ENCODE results near the gene ANXA2.

Gene ANXA2

DNA sequence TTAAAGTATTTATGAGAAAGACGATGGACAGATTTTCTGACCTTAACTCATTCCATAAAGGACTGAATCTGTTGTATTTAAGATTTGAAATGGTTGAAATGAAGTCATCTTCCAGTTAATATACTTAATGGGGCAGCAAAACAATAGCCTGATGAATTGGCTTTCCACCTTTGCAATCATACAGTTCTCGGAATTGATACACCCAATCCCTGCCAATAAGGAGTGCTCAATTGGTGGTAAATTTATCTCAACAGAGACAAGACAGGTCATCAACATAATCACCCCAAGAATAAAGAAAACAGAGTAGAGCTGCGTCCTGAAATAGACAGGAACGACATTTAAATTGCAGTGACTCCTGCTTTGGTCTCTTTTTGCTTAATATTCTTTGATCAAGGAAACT is 11.2 kb downstream of the ANXA2 start:
- DNase-seq = no peak

DNA sequence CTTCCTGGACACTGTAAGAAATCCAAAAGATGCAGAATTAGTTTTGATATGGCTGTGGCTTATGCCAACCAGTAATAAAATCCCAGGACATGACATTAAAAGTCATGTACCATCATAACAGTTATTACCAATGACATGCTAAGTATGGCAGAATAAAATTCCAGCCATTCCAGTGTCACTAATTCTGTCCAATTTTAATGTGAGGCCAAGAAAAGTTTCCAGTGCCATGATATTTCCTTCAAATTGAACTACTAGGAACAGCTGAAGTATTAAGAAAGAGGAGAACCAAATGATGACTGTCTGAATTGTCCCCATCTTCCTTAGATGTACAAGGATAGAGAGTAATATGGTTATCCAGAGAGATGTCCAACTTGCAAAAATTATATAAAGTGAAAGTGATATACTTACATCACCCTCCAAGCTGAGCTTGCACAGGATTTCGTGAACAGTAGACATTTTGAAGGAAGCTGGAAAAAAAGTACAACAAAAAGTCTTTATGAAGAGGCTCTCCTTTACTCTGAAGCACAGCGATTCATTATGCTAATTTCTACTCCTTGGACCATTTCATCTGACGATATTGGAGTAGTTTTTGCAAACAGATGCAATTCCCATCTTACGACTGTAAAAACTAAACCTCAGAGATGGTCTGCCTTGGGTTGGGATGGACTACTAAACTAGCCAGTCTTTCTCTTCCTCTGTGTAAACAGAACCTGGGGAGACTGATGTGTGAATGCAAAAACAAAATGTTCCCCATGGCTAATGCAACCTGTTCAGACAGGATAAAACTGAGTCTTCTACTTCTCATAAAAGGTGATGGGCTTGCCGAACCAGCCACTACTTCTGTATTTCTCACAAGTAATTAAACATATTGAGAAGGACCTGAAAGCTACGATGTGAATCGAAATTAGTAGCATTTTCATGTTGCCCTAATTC is 11.9 kb downstream of the ANXA2 start:
- DNase-seq = no peak

DNA sequence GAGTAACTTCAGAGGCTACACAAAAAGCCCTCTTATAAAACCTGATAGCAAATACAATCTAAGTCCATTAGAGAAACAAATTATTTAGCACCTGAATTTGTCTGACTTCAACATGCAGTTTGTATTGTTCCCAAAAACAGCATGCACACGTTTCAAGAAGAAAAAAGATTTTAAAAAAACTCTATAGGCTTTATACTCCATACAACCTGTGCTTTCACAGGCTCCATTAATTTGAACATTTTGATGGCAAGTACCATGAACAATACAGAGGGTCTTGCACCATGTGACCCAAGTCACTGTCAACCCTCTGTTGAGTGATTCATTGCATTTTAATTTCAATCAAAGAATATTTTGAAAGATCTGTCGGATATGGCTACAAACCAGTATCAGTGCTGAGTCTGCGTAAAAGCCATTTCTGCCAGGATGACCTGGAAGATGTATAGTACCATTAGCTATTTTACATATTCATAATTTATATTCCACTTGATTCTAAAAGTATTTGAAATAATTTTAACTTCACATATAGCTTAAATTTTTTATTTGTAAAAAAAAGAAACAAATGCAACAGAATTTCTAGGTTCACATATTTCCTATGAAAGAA is 13.2 kb downstream of the ANXA2 start:
- no peak for DNase-seq

DNA sequence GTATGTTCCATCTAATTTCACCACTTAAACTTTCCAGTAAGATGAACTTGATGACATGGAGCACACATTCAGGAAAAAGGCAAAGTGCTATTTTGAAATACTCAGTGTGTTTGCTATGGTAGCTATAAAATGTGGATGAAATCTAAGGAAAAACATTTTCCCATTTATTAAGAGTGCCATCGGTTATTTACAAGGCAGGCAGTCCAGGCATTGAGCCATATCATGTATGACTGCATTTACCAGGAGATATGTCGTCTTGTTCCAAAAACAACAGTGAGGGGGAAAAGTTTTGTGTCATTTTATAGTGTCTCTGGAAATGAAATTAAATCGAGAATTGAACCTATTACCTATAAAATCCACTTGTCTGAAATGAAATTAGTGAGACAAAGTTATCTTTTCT is 13.7 kb downstream of the ANXA2 start:
- no peak for DNase-seq

DNA sequence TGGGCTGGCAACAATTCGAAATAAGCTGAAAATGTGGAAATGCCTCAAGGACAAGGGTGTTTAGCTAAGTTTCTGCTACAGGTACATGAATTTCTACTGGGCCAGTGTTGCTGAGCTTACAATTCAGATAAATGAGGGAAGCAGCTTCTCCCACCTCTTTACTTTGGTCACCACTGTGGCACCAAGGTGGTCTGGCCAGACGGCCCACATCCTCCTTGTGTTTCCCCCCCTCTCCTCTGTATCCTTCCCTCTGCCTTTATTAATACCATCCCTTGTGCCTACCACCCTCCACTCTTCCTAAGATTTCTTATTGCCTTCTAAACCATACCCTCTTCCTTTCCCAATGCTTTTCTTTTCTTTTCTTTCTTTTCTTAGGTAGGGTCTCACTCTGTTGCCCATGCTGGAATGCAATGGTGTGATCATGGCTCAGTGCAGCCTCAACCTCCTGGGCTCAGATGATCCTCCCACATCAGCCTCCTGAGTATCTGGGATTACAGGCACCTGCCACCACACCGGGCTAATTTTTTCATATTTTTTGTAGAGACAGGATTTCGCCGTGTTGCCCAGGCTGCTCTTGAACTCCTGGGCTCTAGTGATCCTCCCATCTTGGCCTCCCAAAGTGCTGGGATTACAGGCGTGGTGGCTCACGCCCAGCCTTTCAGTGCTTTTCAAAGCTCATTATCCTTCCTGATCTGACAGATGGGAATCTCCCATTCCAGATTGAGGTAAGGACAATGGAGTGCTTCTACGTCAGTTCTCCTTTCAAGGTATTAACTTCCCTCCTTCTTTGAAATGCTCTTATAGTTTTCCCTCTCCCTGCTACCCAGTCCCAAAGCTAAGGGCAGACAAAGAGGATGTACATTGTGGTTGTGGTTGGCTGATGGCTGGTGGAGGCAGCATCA is 14.8 kb downstream of the ANXA2 start:
- no peak for DNase-seq

DNA sequence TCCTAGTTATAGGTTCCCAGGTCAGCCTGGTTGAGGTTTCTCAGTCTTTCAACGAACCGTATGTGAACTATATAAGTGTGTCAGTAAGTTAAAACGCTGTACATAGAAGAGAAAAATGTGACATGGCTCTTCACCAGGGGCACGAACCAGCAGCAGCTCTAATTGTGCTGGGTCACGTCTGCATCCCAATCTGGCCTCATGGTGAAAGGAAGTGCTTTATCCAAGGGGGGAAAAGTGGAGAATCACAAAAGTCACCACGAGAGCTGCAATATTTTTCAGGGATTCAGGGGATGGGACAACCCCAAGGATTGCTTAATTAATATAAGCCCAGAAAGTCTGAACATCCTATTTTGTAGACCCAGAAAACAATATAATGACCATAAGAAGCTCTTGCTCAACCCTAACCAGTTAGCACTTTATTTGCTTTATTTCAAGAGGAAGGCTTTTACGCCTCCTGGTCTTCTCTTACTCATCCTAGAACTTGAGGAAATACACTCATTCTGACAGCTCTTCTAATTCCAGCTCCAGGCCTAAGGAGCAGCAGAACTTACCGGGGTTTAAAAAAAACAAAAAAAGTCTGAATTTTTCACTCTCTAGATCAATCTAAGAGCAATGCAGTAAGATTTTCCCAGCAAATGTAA is 16.5 kb downstream of the ANXA2 start:
- no peak for DNase-seq

DNA sequence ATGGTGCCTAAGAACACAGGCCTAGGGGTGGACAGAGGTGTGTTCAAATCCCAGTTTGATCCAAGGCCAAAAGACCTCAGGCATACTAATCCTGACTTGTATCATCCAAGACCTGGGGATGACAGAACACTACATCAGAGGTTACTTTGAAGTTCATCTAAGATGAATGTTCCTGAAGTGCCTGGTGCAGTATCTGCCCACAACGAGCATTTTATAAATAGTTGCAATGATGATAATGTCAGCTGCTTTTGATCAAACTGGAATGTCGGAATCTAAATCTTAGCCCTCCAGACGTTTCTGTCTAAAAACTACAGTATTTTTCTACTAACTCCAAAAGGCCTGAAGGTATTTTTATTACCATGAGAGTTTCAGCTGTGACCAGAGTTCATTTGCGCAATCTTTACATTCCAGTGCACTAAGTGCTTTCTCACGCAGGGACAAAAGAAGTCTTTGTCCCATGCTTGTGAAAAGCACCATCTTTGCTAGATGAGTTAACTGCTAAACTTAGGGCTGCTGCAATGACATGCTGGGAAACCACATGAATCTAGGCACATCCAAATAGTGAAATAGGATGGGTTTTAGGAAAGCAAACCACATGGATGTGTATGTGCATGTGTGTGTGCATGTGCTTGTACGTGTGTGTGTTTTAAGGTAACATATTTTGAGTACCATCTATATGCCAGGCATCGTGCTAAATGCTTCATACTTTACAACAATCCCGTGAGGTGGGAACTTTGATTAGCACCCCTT is 18.1 kb downstream of the ANXA2 start:
- no peak for DNase-seq

DNA sequence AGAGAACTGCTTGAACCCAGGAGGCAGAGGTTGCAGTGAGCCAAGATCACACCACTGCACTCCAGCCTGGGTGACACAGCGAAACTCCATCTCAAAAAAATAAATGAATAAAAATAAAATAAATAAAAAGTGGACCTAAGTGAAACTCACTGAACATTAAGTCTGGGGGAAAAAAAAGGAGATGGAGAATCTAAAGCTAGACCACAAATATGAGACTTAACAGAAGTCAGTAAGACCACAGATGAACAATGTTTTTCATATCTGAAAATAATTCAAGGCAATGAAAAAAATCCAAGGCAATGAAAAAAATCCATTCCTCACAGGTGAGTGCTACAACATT is 18.6 kb downstream of the ANXA2 start:
- DNase-seq = no peak

DNA sequence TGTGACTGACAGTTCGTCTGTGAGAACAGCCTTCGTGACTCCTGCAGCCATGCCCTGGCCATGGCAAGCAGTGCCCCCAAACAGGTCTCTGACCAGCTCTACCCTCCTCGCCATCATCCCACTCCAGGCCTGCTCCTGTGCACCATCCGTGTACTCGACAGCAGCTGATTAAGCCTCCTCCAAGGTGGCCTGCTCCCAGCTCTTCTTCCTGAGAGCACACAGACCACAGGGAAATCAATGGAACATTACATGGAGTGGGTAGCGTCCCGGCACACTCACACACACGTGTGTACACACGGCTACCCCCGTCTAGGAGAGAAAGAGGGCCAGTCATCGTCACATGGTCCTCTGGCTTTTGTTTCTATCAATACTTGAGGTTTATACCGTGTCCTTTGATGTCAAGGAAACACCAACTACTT is 21.1 kb downstream of the ANXA2 start:
- no peak for DNase-seq

DNA sequence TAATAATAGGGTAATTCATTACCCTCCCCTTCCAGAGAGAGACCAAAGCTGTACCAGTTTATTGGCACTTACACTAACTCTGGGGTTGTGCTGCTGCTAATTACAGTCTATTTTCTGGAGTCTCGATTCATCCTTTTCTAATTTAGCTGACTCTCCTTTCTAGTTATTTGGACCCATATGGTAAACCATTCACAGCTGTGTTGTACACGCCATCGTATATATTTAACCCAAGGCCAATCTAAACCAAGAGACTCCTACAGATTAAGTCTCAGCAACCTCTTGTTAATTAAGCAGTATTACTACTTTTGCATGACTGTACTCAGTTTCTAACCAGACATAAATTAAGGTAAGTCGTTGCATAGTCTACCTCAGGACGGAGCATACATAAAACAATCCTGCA is 22.5 kb downstream of the ANXA2 start:
- DNase-seq = no peak

DNA sequence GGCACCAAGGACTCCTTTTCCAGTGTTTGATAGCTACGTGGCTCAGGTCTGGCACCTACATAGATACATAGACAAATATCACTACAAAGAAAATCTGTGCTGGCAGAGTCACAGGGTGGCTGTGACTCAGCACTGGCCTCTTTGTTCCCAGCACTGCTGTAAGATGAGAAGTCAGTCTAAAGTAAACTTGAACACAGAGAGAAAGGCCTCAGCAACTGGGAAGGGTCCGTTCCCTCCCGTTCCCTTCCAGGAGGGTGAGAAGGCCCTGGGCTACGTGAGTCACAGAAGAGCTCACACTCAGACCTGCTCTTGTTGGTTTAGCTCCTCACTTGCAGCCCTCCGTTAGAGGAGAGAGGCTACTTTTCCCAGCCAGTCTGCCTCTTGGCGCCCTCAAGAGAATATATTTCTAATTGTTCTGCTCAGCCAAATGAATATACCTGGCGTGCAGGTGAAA is 23.1 kb downstream of the ANXA2 start:
- DNase-seq = no peak

DNA sequence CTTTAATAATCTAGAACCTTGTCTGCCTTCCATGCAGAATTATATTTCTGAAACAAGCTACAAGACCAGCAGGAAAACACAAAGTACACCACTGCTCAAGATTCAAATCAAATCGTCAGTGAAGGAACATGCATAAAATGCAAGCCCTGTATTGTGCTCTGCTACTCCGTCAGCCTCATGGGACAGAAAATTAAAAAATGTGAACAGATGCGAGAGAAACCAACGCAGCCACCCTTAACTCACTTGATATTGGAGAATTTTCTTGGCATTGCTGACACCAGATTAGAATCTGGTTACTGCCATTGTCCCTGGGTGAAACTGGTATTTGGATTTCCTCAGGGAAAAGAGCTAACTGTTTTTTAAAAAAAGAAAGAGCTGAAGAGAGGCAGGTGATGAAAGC is 23.6 kb downstream of the ANXA2 start:
- DNase-seq = no peak

DNA sequence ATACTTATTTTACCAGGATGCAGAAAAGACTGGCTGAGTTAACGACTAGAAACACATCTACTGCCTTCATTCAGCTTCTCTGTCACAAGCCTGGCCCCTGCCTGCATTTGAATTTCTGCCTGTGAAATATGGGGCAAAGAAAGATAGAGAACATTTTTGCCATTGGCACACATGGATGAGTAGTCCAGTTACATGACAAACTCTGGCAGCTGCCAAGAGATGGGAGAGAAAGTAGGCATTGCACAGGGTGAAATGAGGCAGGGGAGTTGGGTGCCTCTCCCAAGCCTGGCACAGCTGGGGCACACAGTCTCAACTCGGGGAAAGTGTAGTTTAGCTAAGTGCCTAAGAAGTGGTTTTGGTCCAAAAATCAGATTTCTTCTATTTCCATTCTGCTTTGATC is 24.0 kb downstream of the ANXA2 start:
- DNase-seq = no peak

DNA sequence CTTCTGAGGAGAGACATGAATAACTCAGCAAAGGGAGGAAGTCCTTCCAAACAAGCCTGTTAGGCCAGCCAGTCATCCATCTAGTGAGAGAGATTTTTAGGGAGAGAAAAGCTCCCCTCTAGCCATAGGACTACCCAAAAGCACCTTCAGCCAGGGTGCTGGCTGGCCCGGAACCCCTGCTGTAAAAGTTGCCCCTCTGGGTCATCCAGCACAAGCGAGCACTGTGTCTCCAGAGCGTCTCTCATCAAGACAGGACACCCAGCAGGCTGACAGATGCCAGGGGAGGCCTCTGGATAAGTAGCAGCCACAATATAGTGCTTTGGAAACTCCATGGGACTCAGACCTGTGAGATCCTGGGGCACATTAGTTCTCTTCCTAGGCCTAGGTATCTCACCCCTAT is 24.5 kb downstream of the ANXA2 start:
- no peak for DNase-seq

DNA sequence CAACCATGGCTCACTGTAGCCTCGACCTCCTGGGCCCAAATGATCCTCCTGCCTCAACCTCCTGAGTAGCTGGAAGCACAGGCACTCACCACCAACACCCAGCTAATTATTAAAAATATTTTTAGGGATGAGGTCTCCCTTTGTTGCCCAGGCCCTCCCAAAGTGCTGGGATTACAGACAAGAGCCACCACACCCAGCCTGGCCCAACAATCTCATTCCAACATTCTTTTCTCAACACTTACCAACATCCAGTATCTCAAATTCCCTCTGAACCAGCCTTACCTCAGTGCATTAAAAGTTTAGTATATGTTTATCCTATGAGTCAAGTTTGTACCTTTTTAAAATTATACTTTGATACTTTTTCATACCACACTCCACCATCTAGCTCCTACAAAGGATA is 25.0 kb downstream of the ANXA2 start:
- no peak for DNase-seq

DNA sequence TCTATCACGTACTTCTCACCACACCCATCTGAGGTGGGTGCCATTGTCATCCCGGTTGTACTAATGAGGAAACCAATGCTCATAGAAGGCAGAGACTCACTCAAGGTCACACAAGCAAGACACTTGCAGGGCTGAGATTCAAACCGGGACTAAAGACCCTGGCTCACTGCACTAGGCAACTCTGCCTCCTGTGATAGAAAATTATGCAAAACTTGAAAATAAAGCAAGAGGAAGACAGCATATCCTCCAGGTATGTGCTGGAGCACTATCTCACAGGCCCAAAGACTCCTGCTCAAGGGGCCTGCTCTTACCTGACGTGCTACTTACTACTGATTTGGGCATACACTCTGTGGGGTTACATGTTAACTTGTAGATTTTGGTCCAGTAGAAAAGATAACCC is 25.6 kb downstream of the ANXA2 start:
- no peak for DNase-seq

DNA sequence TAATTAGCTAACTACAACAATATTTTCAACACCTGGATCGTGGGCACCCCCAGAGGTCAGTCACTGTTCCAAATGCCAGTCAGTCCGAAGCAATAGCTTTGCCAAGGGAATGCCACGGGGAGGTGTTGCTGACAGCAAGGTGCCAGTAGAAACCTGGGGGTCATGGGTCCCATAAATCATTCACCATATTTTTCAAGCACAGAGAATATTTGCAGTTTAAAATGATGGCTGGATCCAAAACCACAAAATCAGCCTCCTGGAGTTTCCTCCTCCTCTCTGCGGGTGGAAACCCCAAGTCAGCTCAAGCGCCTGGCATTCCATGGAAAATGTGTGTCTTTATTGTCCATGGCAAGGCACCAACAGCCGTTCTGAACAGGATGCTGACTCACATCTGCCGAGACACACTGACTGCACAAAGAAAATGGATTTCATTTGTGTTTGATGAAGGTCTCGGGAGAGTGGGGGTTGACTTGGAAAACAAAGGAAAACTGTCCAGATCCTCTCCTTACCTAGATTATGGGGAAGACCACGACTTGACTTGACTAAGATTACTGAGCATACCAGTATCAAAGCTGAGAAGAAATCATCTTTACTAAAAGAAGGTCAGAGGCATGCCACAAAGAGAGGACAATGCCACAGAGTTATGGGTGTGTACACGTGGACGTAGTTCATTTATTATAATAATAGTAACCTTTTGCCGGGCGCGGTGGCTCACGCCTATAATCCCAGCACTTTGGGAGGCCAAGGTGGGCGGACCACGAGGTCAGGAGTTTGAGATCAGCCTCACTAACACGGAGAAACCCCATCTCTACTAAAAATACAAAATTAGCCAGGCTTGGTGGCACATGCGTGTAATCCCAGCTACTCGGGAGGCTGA is 26.4 kb downstream of the ANXA2 start:
- peak; percentile 28 to 36 for DNase-seq

DNA sequence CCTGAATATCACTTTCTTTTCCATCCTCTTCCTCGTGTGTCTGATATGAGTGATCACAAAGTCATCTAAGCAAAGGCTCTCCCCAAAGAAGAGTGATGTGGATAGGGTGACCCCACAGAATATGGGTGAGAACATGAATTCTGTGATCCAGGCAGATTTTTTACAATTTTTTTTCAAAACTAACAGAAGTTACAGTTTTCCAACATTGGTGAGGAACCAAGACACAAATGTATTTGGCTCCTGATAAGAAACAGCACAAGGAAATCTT is 27.0 kb downstream of the ANXA2 start:
- DNase-seq = no peak

DNA sequence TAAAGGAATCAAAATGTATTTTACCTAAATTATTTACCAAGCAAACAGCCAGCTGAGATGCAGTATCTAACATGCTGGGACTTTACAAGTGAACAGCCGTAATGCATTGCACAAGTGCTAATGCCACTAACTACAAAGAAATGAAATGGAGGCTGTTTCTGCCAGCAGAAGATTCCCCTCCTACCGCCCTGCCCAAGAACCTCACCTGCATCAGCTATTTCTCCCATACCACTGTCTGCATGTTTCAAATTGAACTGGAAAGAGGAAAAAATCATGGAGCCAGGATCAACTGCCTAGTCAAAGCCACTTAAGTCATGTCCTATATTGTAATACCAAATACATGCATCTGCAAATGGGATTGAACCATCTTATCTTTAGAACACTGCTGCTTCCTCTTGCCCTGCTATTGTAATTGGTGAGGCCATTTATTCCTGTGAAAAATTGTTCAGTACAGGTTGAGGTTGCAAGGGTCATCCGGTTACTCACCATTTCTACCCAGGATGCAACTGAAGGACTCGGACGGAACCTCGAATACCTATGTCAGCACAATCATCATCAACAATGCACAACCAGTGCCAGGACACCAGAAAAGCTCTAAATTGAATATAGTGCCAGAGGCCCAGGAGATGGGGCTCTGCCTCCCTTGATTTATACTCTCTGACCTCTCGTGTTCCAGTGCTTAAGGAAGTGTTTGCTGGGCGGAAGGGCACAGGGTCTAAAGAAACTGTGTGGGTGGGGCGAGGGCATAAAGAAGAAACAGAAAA is 27.5 kb downstream of the ANXA2 start:
- no peak for DNase-seq

DNA sequence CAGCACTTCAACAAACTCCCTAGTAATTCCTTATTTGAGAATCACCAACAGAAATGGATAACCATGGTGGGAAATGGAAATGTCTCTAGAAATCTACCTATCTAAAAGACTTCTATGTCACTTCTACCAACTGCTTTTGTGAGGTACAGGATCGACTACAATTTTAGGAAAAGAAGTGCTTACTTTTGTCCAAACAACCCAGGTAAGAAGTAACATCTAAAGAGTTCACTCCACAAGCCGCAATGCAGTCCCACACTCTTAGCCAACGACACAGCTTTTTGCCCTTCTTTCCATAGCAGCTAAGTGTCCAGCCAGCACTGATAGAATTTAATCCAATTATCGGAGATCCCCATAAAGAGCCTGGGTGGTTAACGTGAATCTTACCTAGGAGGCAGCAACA is 28.1 kb downstream of the ANXA2 start:
- DNase-seq = no peak

DNA sequence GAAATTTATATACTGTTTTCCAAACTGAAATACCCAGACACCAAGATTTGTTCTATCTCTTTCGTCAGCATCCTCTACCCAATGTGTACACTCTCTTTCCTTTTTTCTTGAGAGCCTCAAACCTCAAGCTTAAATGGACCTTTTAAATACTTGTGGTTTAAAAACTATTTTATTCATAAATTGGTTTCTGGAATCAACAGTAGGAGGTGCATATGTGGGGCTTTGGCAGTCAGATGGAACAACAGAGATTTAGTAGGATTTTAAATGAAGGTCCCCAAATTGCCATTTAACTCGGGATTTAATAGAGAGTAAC is 33.2 kb downstream of the ANXA2 start:
- no peak for DNase-seq

All from activated CD4-positive, alpha-beta T cell treated with anti-CD3 and anti-CD28 coated beads, Interleukin-2, amount 50 U/mL, for 4 hours (primary cell).